ENCODE results near the gene SULT6B1. TPM values are rescaled to one million over a fixed set of nuclear protein-coding genes. Genes with fewer than 3 reads are reported as not detected.

Gene SULT6B1
- total RNA-seq, 1 donor, result not detected

- peak in 1 of 3 donors; percentile 29 for DNase-seq (ENCODE audit: low read depth in 2 of 3, low spot score in 2 of 3)
Measured at GRCh38 chr2:37154785-37155184, 33.7 kb downstream of the SULT6B1 start.

- DNase-seq (ENCODE audit: low read depth in 2 of 3, low spot score in 2 of 3), result no peak
Measured at GRCh38 chr2:37153224-37153623, 35.2 kb downstream of the SULT6B1 start.

- peak in 1 of 3 donors; percentile 43 for DNase-seq (ENCODE audit: low read depth in 2 of 3, low spot score in 2 of 3)
Measured at GRCh38 chr2:37149626-37150322, 38.7 kb downstream of the SULT6B1 start.

- DNase-seq (ENCODE audit: low read depth in 2 of 3, low spot score in 2 of 3), result no peak
Measured at GRCh38 chr2:37148325-37148724, 40.1 kb downstream of the SULT6B1 start.

GRCh38 chr2:37146062-37146461 lies 42.4 kb downstream of the SULT6B1 start:
- DNase-seq (ENCODE audit: low read depth in 2 of 3, low spot score in 2 of 3), result no peak

- DNase-seq (ENCODE audit: low read depth in 2 of 3, low spot score in 2 of 3), result no peak
Measured at GRCh38 chr2:37143974-37144373, 44.5 kb downstream of the SULT6B1 start.

GRCh38 chr2:37142546-37142945 lies 45.9 kb downstream of the SULT6B1 start:
- no peak for DNase-seq (ENCODE audit: low read depth in 2 of 3, low spot score in 2 of 3)

GRCh38 chr2:37132914-37133313 lies 55.6 kb downstream of the SULT6B1 start:
- no peak for DNase-seq (ENCODE audit: low read depth in 2 of 3, low spot score in 2 of 3)

- no peak for DNase-seq (ENCODE audit: low read depth in 2 of 3, low spot score in 2 of 3)
Measured at GRCh38 chr2:37125416-37125815, 63.1 kb downstream of the SULT6B1 start.

GRCh38 chr2:37119157-37119556 lies 69.3 kb downstream of the SULT6B1 start:
- DNase-seq (ENCODE audit: low read depth in 2 of 3, low spot score in 2 of 3), result no peak

Other genes with a start within 250 kb of the SULT6B1 start
- gene STRN, start 222.1 kb downstream of the SULT6B1 start, total RNA-seq, result 16.2 TPM
- gene HEATR5B, start 104.3 kb downstream of the SULT6B1 start, total RNA-seq, result 57.4 TPM
- 4.0 TPM for gene GPATCH11, start 104.2 kb downstream of the SULT6B1 start, total RNA-seq
- gene EIF2AK2, start 31.7 kb downstream of the SULT6B1 start, total RNA-seq, result 20.7 TPM
- 8.3 TPM for gene CEBPZOS, start 7.8 kb upstream of the SULT6B1 start, total RNA-seq
- 13.5 TPM for gene CEBPZ, start 42.9 kb upstream of the SULT6B1 start, total RNA-seq
- 10.8 TPM for gene NDUFAF7, start 43.0 kb upstream of the SULT6B1 start, total RNA-seq
- 27.5 TPM for gene PRKD3, start 136.2 kb upstream of the SULT6B1 start, total RNA-seq
- 2.4 TPM for gene QPCT, start 156.0 kb upstream of the SULT6B1 start, total RNA-seq

Data from hematopoietic multipotent progenitor cell (in vitro differentiated cells).